ENCODE measurements around the gene RPH3AL.

- no peak for TF ChIP-seq POLR2A (IDR thresholded peaks at IDR 0.05)
- TF ChIP-seq CTCF (IDR thresholded peaks at IDR 0.05) = no peak
- no peak for TF ChIP-seq EP300 (IDR thresholded peaks at IDR 0.05)
These were observed 47.3 kb downstream of the RPH3AL start for GRCh38 chr17:305090-305976.

Measured in ovary (tissue), 3 donors.